Hematopoietic multipotent progenitor cell treated with erythropoietin and hydrocortisone succinate and interleukin-3 and kit ligand, for 6 days (in vitro differentiated cells): ENCODE data around the gene TRAPPC13.

Experiments used
- DNase-seq: peaks from one replicate; pipeline ENCODE4 v3.0.0-alpha.2; 2015

TRAPPC13 gene

DNA sequence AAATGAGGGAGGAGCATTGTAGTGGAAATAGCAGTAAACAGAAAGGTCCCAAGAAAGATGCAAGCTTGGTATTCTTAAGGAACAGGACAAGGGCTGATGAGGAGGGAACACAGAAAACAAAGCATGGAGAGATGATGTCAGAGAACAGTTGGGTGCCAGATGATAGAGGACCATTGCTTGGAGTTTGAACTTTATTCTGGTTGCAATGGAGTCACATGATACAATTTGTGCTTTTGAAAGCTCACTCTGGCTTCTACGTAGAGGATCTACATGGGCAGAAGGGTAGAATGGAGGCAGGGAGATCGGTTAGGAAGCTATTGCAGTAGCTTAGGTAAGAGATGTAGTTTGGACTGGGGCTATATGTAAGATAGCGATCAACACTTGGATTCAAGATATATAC is 57.3 kb downstream of the TRAPPC13 start:
- DNase-seq: no peak

GRCh38 chr5:65693121-65693520 is 68.3 kb downstream of the TRAPPC13 start:
- no peak for DNase-seq

GRCh38 chr5:65695162-65695755 is 70.4 kb downstream of the TRAPPC13 start:
- no peak for DNase-seq

DNA sequence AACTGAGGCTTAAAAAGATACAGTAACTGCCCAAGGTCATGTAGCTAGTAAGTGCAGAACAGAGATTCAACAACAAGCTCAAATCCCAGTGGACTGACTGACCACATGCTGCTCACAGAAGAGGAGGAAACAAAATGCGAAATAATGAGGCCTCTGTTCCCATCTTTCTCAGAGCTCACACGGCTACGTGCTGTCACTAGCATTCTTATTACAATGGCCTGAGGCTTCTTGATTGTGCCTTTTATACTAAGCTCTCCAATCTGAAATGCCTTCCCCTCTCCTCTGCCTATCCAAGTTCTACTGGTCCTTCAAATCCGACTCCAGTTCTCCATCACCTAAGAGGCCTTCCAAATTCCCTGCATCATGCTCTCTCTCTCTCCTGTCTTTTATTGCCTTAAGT is 71.1 kb downstream of the TRAPPC13 start:
- no peak for DNase-seq

GRCh38 chr5:65696892-65697291 is 72.1 kb downstream of the TRAPPC13 start:
- DNase-seq: no peak

DNA sequence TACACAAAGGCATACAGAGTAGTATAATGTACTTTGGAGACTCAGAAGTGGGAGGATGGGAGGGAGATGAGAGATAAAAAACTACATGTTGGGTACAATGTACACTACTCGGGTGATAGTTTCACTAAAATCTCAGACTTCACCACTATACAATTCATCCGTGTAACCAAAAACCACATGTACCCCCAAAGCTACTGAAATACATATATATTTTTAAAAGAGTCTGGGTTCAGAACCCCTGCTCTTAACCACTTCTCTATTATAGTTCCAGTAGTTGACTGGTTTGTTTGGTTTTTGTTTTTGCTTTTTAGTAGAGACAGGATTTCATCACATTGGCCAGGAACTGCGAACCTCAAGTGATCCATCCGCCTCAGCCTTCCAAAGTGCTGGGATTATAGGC is 74.5 kb downstream of the TRAPPC13 start:
- DNase-seq: no peak

DNA sequence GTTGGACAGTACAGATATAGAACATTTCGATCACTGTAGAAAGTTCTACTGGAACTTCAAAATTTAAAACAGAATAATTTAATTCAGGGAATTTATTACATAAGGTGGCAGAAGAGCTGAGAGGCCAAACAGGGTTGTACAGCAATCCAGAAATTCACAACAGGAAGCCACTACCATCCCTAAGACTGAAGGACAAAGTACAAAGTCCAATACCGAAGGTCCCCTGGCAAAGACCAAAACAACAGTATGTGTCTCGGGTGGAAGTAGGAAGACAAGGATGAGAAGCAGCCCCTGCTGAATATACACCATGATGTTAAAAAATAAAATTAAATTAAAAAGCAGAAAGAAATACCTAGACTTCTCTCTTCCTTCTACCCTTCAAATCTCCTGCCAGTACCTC is 77.2 kb downstream of the TRAPPC13 start:
- DNase-seq: no peak

DNA sequence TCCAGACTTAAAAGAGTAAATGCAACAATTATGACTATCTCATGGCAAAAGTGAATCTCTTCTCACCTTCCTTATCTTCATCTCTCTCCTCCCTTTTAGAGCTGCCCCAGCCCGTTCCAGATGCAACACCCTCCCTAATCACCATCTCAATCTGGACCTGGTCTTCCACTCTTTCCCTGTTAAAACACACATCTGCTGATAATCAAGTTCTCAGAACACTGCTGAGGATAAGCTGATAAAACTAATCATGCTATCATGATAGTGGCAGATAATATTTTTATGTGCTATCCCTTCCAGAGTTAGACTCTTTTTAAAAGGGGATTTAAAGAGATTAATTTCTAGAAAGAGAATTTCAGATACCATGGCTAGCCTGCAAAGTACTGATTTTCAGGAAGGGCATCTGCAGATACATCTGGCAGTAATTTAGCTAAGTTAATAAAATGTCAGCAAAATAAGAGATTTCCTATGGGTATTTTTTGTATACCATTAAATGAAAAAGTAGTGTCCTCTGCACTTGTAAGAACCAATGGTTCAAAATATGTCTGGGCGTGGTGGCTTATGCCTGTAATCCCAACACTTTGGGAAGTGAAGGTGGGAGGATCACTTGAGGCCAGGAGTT is 79.9 kb downstream of the TRAPPC13 start:
- DNase-seq: no peak

- no peak for DNase-seq
Observed at GRCh38 chr5:65707663-65708062, 82.8 kb downstream of the TRAPPC13 start.

DNA sequence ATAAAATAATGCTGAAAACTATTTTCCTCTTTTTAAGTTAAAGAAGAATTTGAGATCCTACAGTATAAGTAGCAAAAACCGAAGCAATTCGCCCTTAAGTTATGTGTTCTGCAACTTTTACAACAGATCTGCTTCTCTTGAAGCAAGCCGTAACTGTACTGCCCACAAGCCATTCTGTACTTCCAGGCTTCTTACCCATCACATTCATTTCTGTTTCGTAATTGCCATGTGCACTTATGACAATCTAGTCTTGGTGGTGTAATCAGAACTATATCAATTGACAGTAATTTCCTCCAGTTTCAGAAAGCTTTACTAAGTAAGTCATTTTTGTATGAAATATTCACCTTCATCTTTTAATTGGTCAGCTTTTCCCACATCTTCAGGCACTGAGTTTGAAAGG is 83.3 kb downstream of the TRAPPC13 start:
- DNase-seq: peak; percentile 54
